Cardiac fibroblast (primary cell): ENCODE results near the gene XG.
"Not testable (repeated sequence)": the region's sequence is repeated elsewhere in the genome, so short reads cannot be mapped to it uniquely, and the experiment has no call there.

ENCODE experiments used
- DNase-seq, 2 donors: peaks; one replicate each; pipeline versions ENCODE4 v3.0.0 to v3.0.0-alpha.2; 2010; ENCODE audit warnings: low read depth in 2 of 2
- H3K4me3 ChIP-seq, 2 donors: replicated peaks in 1 of 2; 1 replicate in 1 of 2; 2 replicates in 1 of 2; pipeline ENCODE4 v1.5.1; 2011; ENCODE audit warnings: low read depth in 2 of 2, low read length in 2 of 2, mild to moderate bottlenecking in 2 of 2, moderate library complexity in 1 of 2
- CTCF ChIP-seq: IDR thresholded peaks from one replicate; pipeline ENCODE4 v1.5.1; 2011; ENCODE audit warnings: low read depth, mild to moderate bottlenecking, low read length, inconsistent platforms

The XG gene

GRCh38 chrX:2751291-2751690 lies 549 bp upstream of the XG start:
- TF ChIP-seq CTCF, result no peak
- no peak overlapping the region for H3K4me3 ChIP-seq
- DNase-seq, result no peak

GRCh38 chrX:2752441-2752840 lies 601 bp downstream of the XG start:
- peak in 1 of 2 donors; percentile 28 for DNase-seq
- not testable (repeated sequence) for H3K4me3 ChIP-seq

- not testable (repeated sequence) for DNase-seq, H3K4me3 ChIP-seq
These were observed 3.4 kb downstream of the XG start for GRCh38 chrX:2755163-2755715.

- DNase-seq, result no peak
- no peak for TF ChIP-seq CTCF
These were observed 4.7 kb downstream of the XG start for GRCh38 chrX:2756548-2756947.

GRCh38 chrX:2761246-2761645 lies 9.4 kb downstream of the XG start:
- DNase-seq, result no peak
- H3K4me3 ChIP-seq, result no peak overlapping the region
- no peak for TF ChIP-seq CTCF

More at GRCh38 chrX:2756548-2756947, 4.7 kb downstream of the XG start:
- no peak overlapping the region for H3K4me3 ChIP-seq

- peak; percentile 29 to 51 for DNase-seq
- H3K4me3 ChIP-seq, result not testable (repeated sequence)
These were observed 10.8 kb downstream of the XG start for GRCh38 chrX:2762671-2763070.

GRCh38 chrX:2764766-2765548 lies 13.1 kb downstream of the XG start:
- DNase-seq, H3K4me3 ChIP-seq: not testable (repeated sequence)

GRCh38 chrX:2765549-2765830 lies 13.7 kb downstream of the XG start:
- TF ChIP-seq CTCF, result no peak
- no peak overlapping the region for H3K4me3 ChIP-seq
- DNase-seq, result no peak

- DNase-seq, result peak in 1 of 2 donors; percentile 13
- no peak overlapping the region for H3K4me3 ChIP-seq
- TF ChIP-seq CTCF, result no peak
These were observed 15.1 kb downstream of the XG start for GRCh38 chrX:2766906-2767305.
